Measurements from ENCODE around the gene C21orf58. TPM values are rescaled to one million over a fixed set of nuclear protein-coding genes. Genes with fewer than 3 reads are reported as not detected.

The C21orf58 gene
- total RNA-seq, 1 experiment from 2014 or later: 35.1 TPM

- Mint-ChIP-seq H3K4me1 (no peaks in the 10 kb centered on the region), H3K27me3 (ENCODE audit: low read depth) (no peaks in the 10 kb centered on the region), H3K27ac (no peak overlapping the region; the same call in 1 of the 2 replicates), H3K4me3 (no peak overlapping the region), H3K36me3 (peaks cover 69% of the 10 kb centered on the region), H3K9me3 (no peaks in the 10 kb centered on the region)
- ChIA-PET CTCF (no interaction called here), POLR2A (no interaction called here)
- TF ChIP-seq EMX1 (CRISPR knock-in tag; IDR thresholded peaks at IDR 0.05) (no peak), STAT6 (CRISPR knock-in tag; conservative IDR thresholded peaks at IDR 0.05; ENCODE audit: low read depth) (no peak), CREM (CRISPR knock-in tag; IDR thresholded peaks at IDR 0.05) (no peak), NFYB (CRISPR knock-in tag; conservative IDR thresholded peaks at IDR 0.05; ENCODE audit: low read depth) (no peak), PRRX2 (CRISPR knock-in tag; IDR thresholded peaks at IDR 0.05) (no peak)
- TF ChIP-seq, protein P1, sequence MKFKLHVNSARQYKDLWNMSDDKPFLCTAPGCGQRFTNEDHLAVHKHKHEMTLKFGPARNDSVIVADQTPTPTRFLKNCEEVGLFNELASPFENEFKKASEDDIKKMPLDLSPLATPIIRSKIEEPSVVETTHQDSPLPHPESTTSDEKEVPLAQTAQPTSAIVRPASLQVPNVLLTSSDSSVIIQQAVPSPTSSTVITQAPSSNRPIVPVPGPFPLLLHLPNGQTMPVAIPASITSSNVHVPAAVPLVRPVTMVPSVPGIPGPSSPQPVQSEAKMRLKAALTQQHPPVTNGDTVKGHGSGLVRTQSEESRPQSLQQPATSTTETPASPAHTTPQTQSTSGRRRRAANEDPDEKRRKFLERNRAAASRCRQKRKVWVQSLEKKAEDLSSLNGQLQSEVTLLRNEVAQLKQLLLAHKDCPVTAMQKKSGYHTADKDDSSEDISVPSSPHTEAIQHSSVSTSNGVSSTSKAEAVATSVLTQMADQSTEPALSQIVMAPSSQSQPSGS (CRISPR knock-in tag; IDR thresholded peaks at IDR 0.05; ENCODE audit: borderline replicate concordance, low read depth): no peak
- TF ChIP-seq, protein P2, sequence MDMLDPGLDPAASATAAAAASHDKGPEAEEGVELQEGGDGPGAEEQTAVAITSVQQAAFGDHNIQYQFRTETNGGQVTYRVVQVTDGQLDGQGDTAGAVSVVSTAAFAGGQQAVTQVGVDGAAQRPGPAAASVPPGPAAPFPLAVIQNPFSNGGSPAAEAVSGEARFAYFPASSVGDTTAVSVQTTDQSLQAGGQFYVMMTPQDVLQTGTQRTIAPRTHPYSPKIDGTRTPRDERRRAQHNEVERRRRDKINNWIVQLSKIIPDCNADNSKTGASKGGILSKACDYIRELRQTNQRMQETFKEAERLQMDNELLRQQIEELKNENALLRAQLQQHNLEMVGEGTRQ (CRISPR knock-in tag; IDR thresholded peaks at IDR 0.05): no peak
- TF ChIP-seq, protein P3, sequence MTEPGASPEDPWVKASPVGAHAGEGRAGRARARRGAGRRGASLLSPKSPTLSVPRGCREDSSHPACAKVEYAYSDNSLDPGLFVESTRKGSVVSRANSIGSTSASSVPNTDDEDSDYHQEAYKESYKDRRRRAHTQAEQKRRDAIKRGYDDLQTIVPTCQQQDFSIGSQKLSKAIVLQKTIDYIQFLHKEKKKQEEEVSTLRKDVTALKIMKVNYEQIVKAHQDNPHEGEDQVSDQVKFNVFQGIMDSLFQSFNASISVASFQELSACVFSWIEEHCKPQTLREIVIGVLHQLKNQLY (CRISPR knock-in tag; IDR thresholded peaks at IDR 0.05): no peak
- ATAC-seq: no peak
- DNase-seq (ENCODE audit: low spot score): no peak
Measured at GRCh38 chr21:46274797-46275390, 48.8 kb downstream of the C21orf58 start.

DNA sequence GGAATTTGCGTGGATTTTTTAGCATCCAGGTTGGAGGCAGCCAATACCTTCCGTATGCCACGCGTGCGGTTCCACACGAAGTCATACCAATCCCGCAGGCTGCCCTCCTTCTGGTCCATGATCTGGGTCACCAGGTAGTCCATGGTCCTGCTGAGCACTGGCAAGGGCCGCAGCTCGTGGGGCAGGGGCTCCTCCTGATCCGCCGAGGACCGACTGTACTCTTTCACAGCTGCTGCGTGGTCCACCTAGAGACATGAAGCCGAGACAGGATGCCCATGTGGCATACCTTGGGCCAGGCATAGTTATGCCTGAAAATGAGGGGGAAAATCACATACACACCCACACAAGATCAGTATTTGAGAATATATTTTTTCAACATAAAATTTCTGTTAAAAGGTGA, 50.3 kb downstream of the C21orf58 start:
- peaks cover 70% of the 10 kb centered on the region for H3K36me3 Mint-ChIP-seq
- POLR2A ChIA-PET: no interaction called here
- TF ChIP-seq PRRX2 (CRISPR knock-in tag; IDR thresholded peaks at IDR 0.05): no peak
- TF ChIP-seq TEAD4 (CRISPR knock-in tag; IDR thresholded peaks at IDR 0.05): no peak
- TF ChIP-seq E2F5 (CRISPR knock-in tag; IDR thresholded peaks at IDR 0.05): no peak
- TF ChIP-seq TEAD1 (CRISPR knock-in tag; IDR thresholded peaks at IDR 0.05): no peak
- no peak for TF ChIP-seq ZNF219 (CRISPR knock-in tag; IDR thresholded peaks at IDR 0.05; ENCODE audit: borderline replicate concordance)
- no peak for TF ChIP-seq MYBL2 (CRISPR knock-in tag; IDR thresholded peaks at IDR 0.05)
- no peak for TF ChIP-seq ZNF138 (CRISPR knock-in tag; conservative IDR thresholded peaks at IDR 0.05)
- TF ChIP-seq FOXK1 (CRISPR knock-in tag; IDR thresholded peaks at IDR 0.05): no peak
- no peak for TF ChIP-seq SOX15 (CRISPR knock-in tag; IDR thresholded peaks at IDR 0.05)
- no peak for TF ChIP-seq JUN (CRISPR knock-in tag; IDR thresholded peaks at IDR 0.05)
- TF ChIP-seq KAT7 (CRISPR knock-in tag; IDR thresholded peaks at IDR 0.05; ENCODE audit: borderline replicate concordance): no peak
- no peak for TF ChIP-seq GRHL2 (CRISPR knock-in tag; IDR thresholded peaks at IDR 0.05; ENCODE audit: insufficient replicate concordance, severe bottlenecking)
- no peak for TF ChIP-seq GABPB1 (CRISPR knock-in tag; IDR thresholded peaks at IDR 0.05)
- TF ChIP-seq, protein P4, sequence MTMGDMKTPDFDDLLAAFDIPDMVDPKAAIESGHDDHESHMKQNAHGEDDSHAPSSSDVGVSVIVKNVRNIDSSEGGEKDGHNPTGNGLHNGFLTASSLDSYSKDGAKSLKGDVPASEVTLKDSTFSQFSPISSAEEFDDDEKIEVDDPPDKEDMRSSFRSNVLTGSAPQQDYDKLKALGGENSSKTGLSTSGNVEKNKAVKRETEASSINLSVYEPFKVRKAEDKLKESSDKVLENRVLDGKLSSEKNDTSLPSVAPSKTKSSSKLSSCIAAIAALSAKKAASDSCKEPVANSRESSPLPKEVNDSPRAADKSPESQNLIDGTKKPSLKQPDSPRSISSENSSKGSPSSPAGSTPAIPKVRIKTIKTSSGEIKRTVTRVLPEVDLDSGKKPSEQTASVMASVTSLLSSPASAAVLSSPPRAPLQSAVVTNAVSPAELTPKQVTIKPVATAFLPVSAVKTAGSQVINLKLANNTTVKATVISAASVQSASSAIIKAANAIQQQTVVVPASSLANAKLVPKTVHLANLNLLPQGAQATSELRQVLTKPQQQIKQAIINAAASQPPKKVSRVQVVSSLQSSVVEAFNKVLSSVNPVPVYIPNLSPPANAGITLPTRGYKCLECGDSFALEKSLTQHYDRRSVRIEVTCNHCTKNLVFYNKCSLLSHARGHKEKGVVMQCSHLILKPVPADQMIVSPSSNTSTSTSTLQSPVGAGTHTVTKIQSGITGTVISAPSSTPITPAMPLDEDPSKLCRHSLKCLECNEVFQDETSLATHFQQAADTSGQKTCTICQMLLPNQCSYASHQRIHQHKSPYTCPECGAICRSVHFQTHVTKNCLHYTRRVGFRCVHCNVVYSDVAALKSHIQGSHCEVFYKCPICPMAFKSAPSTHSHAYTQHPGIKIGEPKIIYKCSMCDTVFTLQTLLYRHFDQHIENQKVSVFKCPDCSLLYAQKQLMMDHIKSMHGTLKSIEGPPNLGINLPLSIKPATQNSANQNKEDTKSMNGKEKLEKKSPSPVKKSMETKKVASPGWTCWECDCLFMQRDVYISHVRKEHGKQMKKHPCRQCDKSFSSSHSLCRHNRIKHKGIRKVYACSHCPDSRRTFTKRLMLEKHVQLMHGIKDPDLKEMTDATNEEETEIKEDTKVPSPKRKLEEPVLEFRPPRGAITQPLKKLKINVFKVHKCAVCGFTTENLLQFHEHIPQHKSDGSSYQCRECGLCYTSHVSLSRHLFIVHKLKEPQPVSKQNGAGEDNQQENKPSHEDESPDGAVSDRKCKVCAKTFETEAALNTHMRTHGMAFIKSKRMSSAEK (CRISPR knock-in tag; IDR thresholded peaks at IDR 0.05; ENCODE audit: borderline replicate concordance): no peak
- no peak for TF ChIP-seq ZNF671 (CRISPR knock-in tag; IDR thresholded peaks at IDR 0.05)

More for the DNA sequence above, 50.3 kb downstream of the C21orf58 start:
- no peak for ATAC-seq
- Mint-ChIP-seq H3K4me3 (no peak overlapping the region), H3K27me3 (ENCODE audit: low read depth) (no peaks in the 10 kb centered on the region), H3K9me3 (no peaks in the 10 kb centered on the region), H3K4me1 (no peaks in the 10 kb centered on the region), H3K27ac (no peak overlapping the region)
- CTCF ChIA-PET: no interaction called here
- no peak for DNase-seq (ENCODE audit: low spot score)
